H1 (cell line): Measurements from ENCODE around the gene WDR37. TPM values are rescaled to one million over a fixed set of nuclear protein-coding genes. Genes with fewer than 3 reads are reported as not detected.

Experiments used
- polyA plus RNA-seq, 7 experiments: library from polyadenylated mRNA; depleted of rRNA in 3 of 7; stranded (reverse) in 5 of 7; unstranded in 2 of 7; fragments of >200 nt in 5 of 7; fragments of 200-250 nt in 2 of 7; gene quantifications; 1 replicate in 5 of 7; 2 replicates in 1 of 7; 4 replicates in 1 of 7; pipeline versions ENCODE4 v1.2.1 to v1.2.3, GENCODE V29; 2011 to 2013; ENCODE audit warnings: missing spikeins in 2 of 7, mixed read lengths in 2 of 7
- total RNA-seq: library from RNA; stranded (reverse); fragmentation: NEBNext Ultra II Directional; extraction: Animal tissue kit (Norgen Biotek cat#: 25700); gene quantifications from 2 replicates; pipeline ENCODE4 v1.2.1, GENCODE V29; 2021

The WDR37 gene
- total and polyA plus RNA-seq, 2 of the 8 experiments (the other 6 are each of a cell fraction or from before 2014, with no cell fraction given): 9.6 to 12.0 TPM

Other genes starting within 250 kb of the WDR37 start
- 78.6 and 82.8 TPM in 2 replicates for gene LARP4B, start 124.7 kb upstream of the WDR37 start, total RNA-seq
- gene LARP4B, start 124.7 kb upstream of the WDR37 start, polyA plus RNA-seq (2011; rRNA removed): 20.1 and 21.7 TPM in 2 replicates
- gene GTPBP4, start 68.0 kb upstream of the WDR37 start, total RNA-seq: 89.2 and 98.1 TPM in 2 replicates
- 15.5 and 16.9 TPM in 2 replicates for gene GTPBP4, start 68.0 kb upstream of the WDR37 start, polyA plus RNA-seq (2011; rRNA removed)
- gene IDI2, start 30.5 kb upstream of the WDR37 start, total RNA-seq: not detected in 2 replicates
- gene IDI2, start 30.5 kb upstream of the WDR37 start, polyA plus RNA-seq (2011; rRNA removed): not detected in 2 replicates
- 56.6 and 60.5 TPM in 2 replicates for gene IDI1, start 7.3 kb upstream of the WDR37 start, total RNA-seq
- 20.4 and 35.3 TPM in 2 replicates for gene IDI1, start 7.3 kb upstream of the WDR37 start, polyA plus RNA-seq (2011; rRNA removed)